Activated naive CD8-positive, alpha-beta T cell treated with anti-CD3 and anti-CD28 coated beads, Interleukin-2, amount 50 U/mL, for 24 hours (primary cell): Measurements from ENCODE around the gene SNTB2.
A peak's percentile ranks its signal among the peaks of the same experiment; 100 is the strongest.
"Not testable (repeated sequence)": the region's sequence is repeated elsewhere in the genome, so short reads cannot be mapped to it uniquely, and the experiment has no call there.

Source experiments
- ATAC-seq: fragments of 150-1000 bp; cut with Tn5 transposase; one replicate; pipeline ENCODE4 v1.10.0; 2021
- DNase-seq: peaks from one replicate; pipeline ENCODE4 v3.0.0; 2021
- H3K27ac Mint-ChIP-seq: one replicate; pipeline ENCODE4 v1.8.0; 2021; ENCODE audit warnings: mild to moderate bottlenecking, mixed read lengths
- H3K27me3 Mint-ChIP-seq: one replicate; pipeline ENCODE4 v1.8.0; 2021; ENCODE audit warnings: mixed read lengths
- H3K36me3 Mint-ChIP-seq: one replicate; pipeline ENCODE4 v1.8.0; 2021; ENCODE audit warnings: low read depth, mixed read lengths
- H3K4me1 Mint-ChIP-seq: one replicate; pipeline ENCODE4 v1.8.0; 2021; ENCODE audit warnings: mixed read lengths
- H3K4me3 Mint-ChIP-seq: one replicate; pipeline ENCODE4 v1.8.0; 2021; ENCODE audit warnings: mild to moderate bottlenecking, moderate library complexity, mixed read lengths
- H3K9me3 Mint-ChIP-seq: one replicate; pipeline ENCODE4 v1.8.0; 2021; ENCODE audit warnings: mixed read lengths

Gene SNTB2

GRCh38 chr16:69186642-69187445, at the start of gene SNTB2:
TSS of gene SNTB2 (plus strand) at chr16:69187164. CDS start at chr16:69187167, 3 bp downstream.
- Mint-ChIP-seq H3K4me3 (peak within 1 kb of the TSS; percentile 89), H3K36me3 (peaks cover 3% of the 10 kb centered on the region), H3K27ac (peak within 1 kb of the TSS; percentile 98), H3K9me3 (no peaks in the 10 kb centered on the region), H3K4me1 (peaks cover 71% of the 10 kb centered on the region), H3K27me3 (no peaks in the 10 kb centered on the region)
- peak; percentile 90 for ATAC-seq
- peak; percentile 86 for DNase-seq

GRCh38 chr16:69138608-69139007, 48.4 kb upstream of the SNTB2 start:
- peaks cover 79% of the 10 kb centered on the region for H3K36me3 Mint-ChIP-seq
- DNase-seq: no peak
- no peaks in the 10 kb centered on the region for H3K9me3 Mint-ChIP-seq
- ATAC-seq: no peak
- no peak overlapping the region for H3K27ac Mint-ChIP-seq
- no peak overlapping the region for H3K4me3 Mint-ChIP-seq
- no peaks in the 10 kb centered on the region for H3K27me3 Mint-ChIP-seq
- peaks cover 29% of the 10 kb centered on the region for H3K4me1 Mint-ChIP-seq

- ATAC-seq, H3K27me3 Mint-ChIP-seq, DNase-seq, H3K27ac Mint-ChIP-seq, H3K9me3 Mint-ChIP-seq, H3K4me3 Mint-ChIP-seq: not testable (repeated sequence)
- Mint-ChIP-seq H3K4me1 (peaks cover 21% of the 10 kb centered on the region), H3K36me3 (peaks cover 76% of the 10 kb centered on the region)
Observed at GRCh38 chr16:69139464-69139863, 47.5 kb upstream of the SNTB2 start.

DNA sequence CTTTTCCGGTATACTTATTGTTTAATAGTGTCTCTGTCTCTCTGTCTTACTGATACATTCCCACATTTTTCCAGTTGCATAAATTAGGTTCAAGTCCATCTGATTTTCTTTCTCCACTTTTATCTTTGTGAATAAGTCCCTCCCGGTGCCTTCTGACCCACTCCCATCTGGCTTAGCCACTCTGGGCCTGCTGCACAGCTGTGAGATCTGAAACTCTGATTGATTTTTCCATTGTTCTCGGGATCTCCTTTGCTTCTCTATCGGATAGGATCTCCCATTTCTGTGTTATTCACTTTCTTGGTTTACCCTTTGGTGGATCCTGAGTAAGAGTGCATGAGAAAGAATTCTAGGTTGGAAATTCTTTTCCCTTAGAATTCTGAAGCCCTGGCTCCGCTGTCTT, 46.0 kb upstream of the SNTB2 start:
- Mint-ChIP-seq H3K4me3 (no peak overlapping the region), H3K9me3 (no peaks in the 10 kb centered on the region), H3K27ac (no peak overlapping the region), H3K27me3 (no peaks in the 10 kb centered on the region), H3K4me1 (peaks cover 12% of the 10 kb centered on the region), H3K36me3 (peaks cover 77% of the 10 kb centered on the region)
- ATAC-seq (no peak), DNase-seq (no peak)

GRCh38 chr16:69141936-69142335, 45.0 kb upstream of the SNTB2 start:
- DNase-seq (no peak), ATAC-seq (no peak)
- peaks cover 5% of the 10 kb centered on the region for H3K4me1 Mint-ChIP-seq
- no peaks in the 10 kb centered on the region for H3K27me3 Mint-ChIP-seq
- no peak overlapping the region for H3K27ac Mint-ChIP-seq
- H3K9me3 Mint-ChIP-seq: no peaks in the 10 kb centered on the region
- H3K4me3 Mint-ChIP-seq: no peak overlapping the region
- H3K36me3 Mint-ChIP-seq: peaks cover 73% of the 10 kb centered on the region

DNA sequence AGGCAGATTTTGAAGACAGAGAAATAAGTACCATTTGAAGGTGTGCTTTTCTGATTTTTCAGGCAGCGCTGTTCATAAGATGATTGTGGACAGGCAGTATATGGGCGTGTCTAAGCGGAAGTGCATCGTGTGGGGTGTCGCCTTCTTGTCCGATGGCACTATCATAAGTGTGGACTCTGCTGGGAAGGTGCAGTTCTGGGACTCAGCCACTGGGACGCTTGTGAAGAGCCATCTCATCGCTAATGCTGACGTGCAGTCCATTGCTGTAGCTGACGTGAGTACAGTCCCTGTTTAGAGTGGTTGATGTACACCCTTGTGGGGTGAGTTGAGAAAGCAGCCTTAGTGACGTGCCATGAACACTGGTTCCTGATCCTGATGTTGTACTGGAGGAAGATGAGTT, 43.8 kb upstream of the SNTB2 start:
- H3K36me3 Mint-ChIP-seq: peaks cover 66% of the 10 kb centered on the region

DNA sequence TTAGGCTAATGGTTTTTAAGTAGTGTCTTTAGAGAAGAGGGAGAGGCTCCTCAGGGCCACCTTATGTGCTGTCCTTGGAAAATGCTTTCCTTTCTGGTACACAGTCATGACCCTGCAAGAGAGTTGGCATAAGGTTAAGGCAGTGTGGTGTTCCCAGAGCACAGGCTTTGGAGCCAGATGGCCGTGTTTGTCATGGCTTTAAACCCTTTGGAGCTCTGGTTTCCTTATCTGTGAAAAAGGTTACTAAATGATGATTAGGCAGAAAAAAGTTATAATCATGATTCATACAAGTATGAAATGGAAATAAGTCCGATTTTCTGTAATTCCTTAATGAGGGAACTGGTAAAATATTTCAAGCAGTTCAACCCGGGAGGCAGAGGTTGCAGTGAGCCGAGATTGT, 41.3 kb upstream of the SNTB2 start:
- DNase-seq: no peak
- H3K27ac Mint-ChIP-seq: no peak overlapping the region

More for the DNA sequence above, 43.8 kb upstream of the SNTB2 start:
- Mint-ChIP-seq H3K9me3 (no peaks in the 10 kb centered on the region), H3K27me3 (no peaks in the 10 kb centered on the region), H3K4me3 (no peak overlapping the region), H3K4me1 (no peaks in the 10 kb centered on the region), H3K27ac (no peak overlapping the region)
- ATAC-seq (no peak), DNase-seq (no peak)

DNA sequence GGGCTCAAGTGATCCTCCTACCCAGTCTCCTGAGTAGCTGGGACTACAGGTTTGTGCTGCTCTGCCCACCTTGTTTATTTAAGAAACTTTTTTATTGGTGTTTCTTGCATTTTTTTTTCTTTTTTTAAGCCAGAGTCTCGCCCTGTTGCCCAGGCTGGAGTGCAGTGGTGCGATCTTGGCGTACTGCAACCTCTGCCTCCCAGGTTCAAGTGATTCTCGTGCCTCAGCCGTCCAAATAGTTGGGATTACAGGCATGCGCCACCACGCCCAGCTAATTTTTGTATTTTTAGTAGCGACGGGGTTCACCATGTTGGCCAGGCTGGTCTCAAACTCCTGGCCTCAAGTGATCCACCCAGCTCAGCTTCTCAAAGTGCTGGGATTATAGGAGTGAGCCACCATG, 37.3 kb upstream of the SNTB2 start:
- H3K36me3 Mint-ChIP-seq: peaks cover 54% of the 10 kb centered on the region

More for the DNA sequence above, 41.3 kb upstream of the SNTB2 start:
- Mint-ChIP-seq H3K36me3 (peaks cover 55% of the 10 kb centered on the region), H3K4me1 (no peaks in the 10 kb centered on the region), H3K9me3 (no peaks in the 10 kb centered on the region), H3K27me3 (no peaks in the 10 kb centered on the region), H3K4me3 (no peak overlapping the region)
- no peak for ATAC-seq

GRCh38 chr16:69150146-69150865, 36.7 kb upstream of the SNTB2 start:
- no peaks in the 10 kb centered on the region for H3K4me1 Mint-ChIP-seq
- ATAC-seq (peak; percentile 77), DNase-seq (peak; percentile 29)
- no peak overlapping the region for H3K27ac Mint-ChIP-seq
- H3K27me3 Mint-ChIP-seq: no peaks in the 10 kb centered on the region
- no peaks in the 10 kb centered on the region for H3K9me3 Mint-ChIP-seq
- H3K36me3 Mint-ChIP-seq: peaks cover 56% of the 10 kb centered on the region
- H3K4me3 Mint-ChIP-seq: no peak overlapping the region

More for the DNA sequence above, 37.3 kb upstream of the SNTB2 start:
- DNase-seq, ATAC-seq, H3K4me3 Mint-ChIP-seq, H3K27me3 Mint-ChIP-seq, H3K27ac Mint-ChIP-seq, H3K4me1 Mint-ChIP-seq, H3K9me3 Mint-ChIP-seq: not testable (repeated sequence)

- DNase-seq (no peak), ATAC-seq (no peak)
- H3K27me3 Mint-ChIP-seq: no peaks in the 10 kb centered on the region
- peaks cover 67% of the 10 kb centered on the region for H3K36me3 Mint-ChIP-seq
- H3K4me1 Mint-ChIP-seq: peaks cover 21% of the 10 kb centered on the region
- H3K27ac Mint-ChIP-seq: peak overlapping the region; percentile 55
- no peaks in the 10 kb centered on the region for H3K9me3 Mint-ChIP-seq
- H3K4me3 Mint-ChIP-seq: no peak overlapping the region
Observed at GRCh38 chr16:69157196-69157595, 29.8 kb upstream of the SNTB2 start.

DNA sequence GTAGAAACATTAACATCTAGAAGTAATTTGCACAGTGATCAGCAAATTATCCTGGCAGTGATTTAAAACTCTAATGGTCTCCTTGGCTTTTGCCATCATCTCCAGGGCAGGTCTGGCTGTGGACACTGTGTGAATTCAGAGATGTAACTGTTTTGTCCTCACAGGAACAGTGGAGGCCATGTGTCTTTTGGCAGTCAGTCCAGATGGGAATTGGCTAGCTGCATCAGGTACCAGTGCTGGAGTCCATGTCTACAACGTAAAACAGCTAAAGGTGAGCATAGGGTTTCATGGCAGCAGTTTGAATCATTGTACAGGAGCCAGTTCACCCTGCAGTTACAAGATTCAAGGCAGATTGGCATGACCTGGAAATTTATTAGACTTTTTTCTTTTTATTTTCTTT, 26.8 kb upstream of the SNTB2 start:
- DNase-seq (no peak), ATAC-seq (no peak)
- Mint-ChIP-seq H3K4me3 (no peak overlapping the region), H3K27me3 (no peaks in the 10 kb centered on the region), H3K36me3 (peaks cover 67% of the 10 kb centered on the region), H3K9me3 (no peaks in the 10 kb centered on the region), H3K4me1 (peaks cover 42% of the 10 kb centered on the region), H3K27ac (peak overlapping the region; percentile 12)

DNA sequence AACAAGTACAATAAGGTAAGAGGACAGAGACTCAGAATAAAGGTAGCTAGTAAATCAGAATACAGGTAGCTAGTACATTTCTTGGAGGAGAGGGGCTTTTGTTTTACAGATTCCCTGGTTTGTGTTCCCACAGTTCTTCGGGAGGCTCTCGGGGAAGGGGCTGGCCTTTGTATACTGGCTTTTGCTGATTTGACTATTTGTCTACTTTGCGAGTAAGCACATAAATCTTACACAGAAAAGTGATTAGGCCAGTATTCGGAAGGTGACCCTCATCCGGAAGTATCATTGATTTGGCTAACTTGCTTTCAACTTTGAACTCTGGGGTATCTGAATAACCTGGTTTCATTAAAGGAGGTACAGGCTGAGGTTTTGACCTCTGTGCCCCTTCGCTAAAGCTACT, 21.4 kb upstream of the SNTB2 start:
- no peaks in the 10 kb centered on the region for H3K27me3 Mint-ChIP-seq
- no peaks in the 10 kb centered on the region for H3K9me3 Mint-ChIP-seq
- peak overlapping the region; percentile 93 for H3K27ac Mint-ChIP-seq
- H3K4me1 Mint-ChIP-seq: peaks cover 64% of the 10 kb centered on the region
- ATAC-seq: no peak
- peaks cover 81% of the 10 kb centered on the region for H3K36me3 Mint-ChIP-seq
- H3K4me3 Mint-ChIP-seq: no peak overlapping the region
- DNase-seq: no peak

DNA sequence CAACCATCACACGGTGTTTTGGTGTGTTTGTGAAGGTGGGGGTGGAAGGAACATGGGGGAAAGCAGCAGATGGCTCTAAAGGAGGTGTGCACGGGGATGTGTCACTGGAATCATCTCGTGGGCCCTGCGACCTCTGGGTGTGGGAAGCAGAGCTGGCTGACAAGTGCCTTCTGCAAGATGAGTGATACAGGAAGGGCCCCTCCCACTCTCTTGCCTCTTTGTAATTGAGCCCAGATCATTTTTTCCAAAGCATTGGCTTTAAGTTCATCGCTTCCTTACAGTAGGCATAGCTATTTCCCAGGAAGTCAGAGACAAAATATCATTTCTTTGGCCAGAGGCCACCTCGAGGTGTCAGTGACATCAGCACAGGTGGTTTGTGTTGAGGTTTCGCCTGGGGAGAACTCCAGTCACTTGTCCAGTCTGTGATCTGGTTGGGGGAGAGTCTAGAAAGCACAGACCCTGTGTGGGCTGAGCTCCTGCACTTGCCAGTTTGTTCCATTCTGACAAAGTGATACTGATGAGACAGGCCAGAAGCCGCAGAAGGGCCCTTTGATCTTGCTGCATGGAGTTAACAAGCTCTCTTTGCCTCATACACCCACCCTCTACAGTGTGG, 20.6 kb upstream of the SNTB2 start:
- H3K27ac Mint-ChIP-seq: peak overlapping the region; percentile 93
- DNase-seq (peak; percentile 73), ATAC-seq (peak; percentile 95)
- no peaks in the 10 kb centered on the region for H3K9me3 Mint-ChIP-seq
- no peaks in the 10 kb centered on the region for H3K27me3 Mint-ChIP-seq
- peak overlapping the region; percentile 30 for H3K4me3 Mint-ChIP-seq
- H3K36me3 Mint-ChIP-seq: peaks cover 79% of the 10 kb centered on the region
- peaks cover 70% of the 10 kb centered on the region for H3K4me1 Mint-ChIP-seq

DNA sequence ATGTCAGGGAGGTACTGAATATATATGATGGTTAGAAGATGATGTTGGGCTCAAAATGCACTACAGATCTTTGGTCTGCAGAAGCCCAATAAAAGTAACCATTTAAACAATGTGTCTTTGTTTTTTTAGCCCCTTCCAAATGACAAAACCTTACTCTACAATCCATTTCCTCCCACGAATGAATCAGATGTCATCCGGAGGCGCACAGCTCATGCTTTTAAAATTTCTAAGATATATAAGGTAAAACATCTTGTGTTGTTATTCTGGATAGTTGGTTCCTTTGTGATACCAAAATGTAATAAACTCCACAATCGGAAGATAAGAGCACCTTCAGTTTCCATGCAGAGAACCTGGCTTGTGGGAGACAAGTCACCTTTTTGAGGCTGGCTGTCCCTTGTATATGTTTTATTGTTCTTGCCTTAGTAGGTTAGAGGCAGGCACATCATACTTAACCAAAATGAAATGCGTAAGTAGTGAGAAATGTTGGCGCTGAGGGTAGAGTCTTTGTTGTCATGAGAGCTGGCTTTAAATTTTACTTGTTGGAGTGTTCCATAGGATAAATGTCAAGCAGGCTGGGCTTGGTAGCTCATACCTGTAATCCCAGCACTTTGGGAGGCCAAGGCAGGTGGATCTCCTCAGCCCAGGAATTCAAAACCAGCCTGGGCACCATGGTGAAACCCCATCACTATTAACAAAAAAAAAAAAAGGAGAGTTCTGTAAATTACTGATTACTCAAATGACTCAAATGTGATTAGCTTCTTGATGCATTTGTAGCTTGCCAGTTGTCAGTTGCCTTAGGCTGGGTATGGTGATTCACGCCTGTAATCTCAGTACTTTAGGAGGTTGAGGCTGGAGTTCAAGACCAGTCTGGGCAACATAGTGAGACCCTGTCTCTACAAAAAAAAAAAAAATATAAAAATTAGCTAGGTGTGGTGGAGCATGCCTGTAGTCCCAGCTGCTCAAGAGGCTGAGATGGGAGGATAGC, 19.7 kb upstream of the SNTB2 start:
- Mint-ChIP-seq H3K4me1 (peaks cover 72% of the 10 kb centered on the region), H3K27me3 (no peaks in the 10 kb centered on the region), H3K9me3 (no peaks in the 10 kb centered on the region), H3K4me3 (peak overlapping the region; percentile 30), H3K27ac (peak overlapping the region; percentile 93), H3K36me3 (peaks cover 78% of the 10 kb centered on the region)
- no peak for ATAC-seq
- no peak for DNase-seq
